CD4-positive, alpha-beta T cell (primary cell): ENCODE results near the gene TRABD2B. TPM values are rescaled to one million over a fixed set of nuclear protein-coding genes. Genes with fewer than 3 reads are reported as not detected.

Source experiments
- ATAC-seq: fragments of 200-7000 bp; cut with Tn5 transposase; one replicate; pipeline ENCODE4 v1.10.0; 2022; ENCODE audit warnings: mild to moderate bottlenecking; ENCODE audit not compliant: poor library complexity
- CTCF ChIA-PET: fragments of 350-600 bp; sonication (Branson Sonifier 250); formaldehyde crosslinking; loops from one replicate; lab custom pipeline; 2021; ENCODE audit warnings: antibody characterized with exemption, inconsistent platforms; lab: Charles Lee
- POLR2A ChIA-PET: fragments of 350-600 bp; sonication (Branson Sonifier 250); formaldehyde crosslinking; loops from one replicate; lab custom pipeline; 2021; ENCODE audit warnings: antibody characterized with exemption, inconsistent platforms; lab: Charles Lee
- DNase-seq, 14 experiments: peaks; one replicate each; pipeline ENCODE4 v3.0.0-alpha.2; 2013 to 2020; ENCODE audit warnings: mixed read lengths in 2 of 14
- H3K27ac ChIP-seq, 2 donors: one replicate each; pipeline versions ENCODE4 v1.5.1 to v1.7.0; 2013; ENCODE audit warnings: low read length in 2 of 2, low read depth in 1 of 2, mild to moderate bottlenecking in 1 of 2
- H3K27me3 ChIP-seq, 2 experiments: 1 replicate in 1 of 2; 2 replicates in 1 of 2; pipeline versions ENCODE4 v1.6.1 to v1.7.0; 2013; ENCODE audit warnings: low read length in 2 of 2, control low read depth in 1 of 2, mild to moderate bottlenecking in 1 of 2, moderate library complexity in 1 of 2; ENCODE audit not compliant: insufficient read depth in 2 of 2, control insufficient read depth in 1 of 2
- H3K36me3 ChIP-seq: one replicate; pipeline ENCODE4 v1.6.1; 2013; ENCODE audit warnings: low read length, control low read depth; ENCODE audit not compliant: insufficient read depth
- H3K4me1 ChIP-seq: one replicate; pipeline ENCODE4 v1.6.1; 2013; ENCODE audit warnings: low read length, control low read depth; ENCODE audit not compliant: insufficient read depth
- H3K4me3 ChIP-seq: one replicate; pipeline ENCODE4 v1.5.1; 2013; ENCODE audit warnings: mild to moderate bottlenecking, low read length, moderate library complexity
- H3K9me3 ChIP-seq, 2 experiments: 1 replicate in 1 of 2; 2 replicates in 1 of 2; pipeline versions ENCODE4 v1.6.1 to v1.7.0; 2013; ENCODE audit warnings: low read length in 2 of 2, mild to moderate bottlenecking in 2 of 2, control low read depth in 1 of 2, moderate library complexity in 1 of 2; ENCODE audit not compliant: control insufficient read depth in 1 of 2, insufficient read depth in 1 of 2
- H3K27ac Mint-ChIP-seq: one replicate; pipeline ENCODE4 v1.8.0; 2020; ENCODE audit warnings: mixed read lengths
- H3K27me3 Mint-ChIP-seq: one replicate; pipeline ENCODE4 v1.8.0; 2021; ENCODE audit warnings: mixed read lengths
- H3K36me3 Mint-ChIP-seq: one replicate; pipeline ENCODE4 v1.8.0; 2021; ENCODE audit warnings: low read depth, mixed read lengths
- H3K4me1 Mint-ChIP-seq: one replicate; pipeline ENCODE4 v1.8.0; 2021; ENCODE audit warnings: low read depth, mixed read lengths
- H3K4me3 Mint-ChIP-seq: one replicate; pipeline ENCODE4 v1.8.0; 2020; ENCODE audit warnings: mild to moderate bottlenecking, mixed read lengths
- H3K9me3 Mint-ChIP-seq: one replicate; pipeline ENCODE4 v1.8.0; 2020; ENCODE audit warnings: mixed read lengths
- CTCF ChIP-seq: fragments of 200-600 bp; IDR thresholded peaks from one replicate; pipeline ENCODE4 v1.8.0; 2022; ENCODE audit warnings: antibody characterized with exemption, mild to moderate bottlenecking
- intact Hi-C, 2 experiments: fragments of 100-400 bp; cut with DNase I in 1 of 2; cut with micrococcal nuclease in 1 of 2; formaldehyde crosslinking; loops; one replicate each; pipeline versions ENCODE4 v1.15.1 to v1.9.0; 2023 to 2025; cut with DNase I, micrococcal nuclease
- total RNA-seq, 174 experiments: library from RNA in 2 of 174; stranded (reverse) in 2 of 174; gene quantifications; one replicate each; pipeline ENCODE4 v1.2.3 and lab custom pipeline; 2021 to 2026

The TRABD2B gene
- total RNA-seq, 2 experiments from 2014 or later = not detected

- CTCF ChIA-PET = no interaction called here
- no peaks in the 10 kb centered on the region for H3K9me3 Mint-ChIP-seq
- no peak overlapping the region for H3K4me3 Mint-ChIP-seq
- H3K4me1 Mint-ChIP-seq = no peaks in the 10 kb centered on the region
- H3K36me3 ChIP-seq = no peaks in the 10 kb centered on the region
- intact Hi-C loops = no loop called here
- H3K27me3 ChIP-seq = peaks cover 0 to 6% of the 10 kb centered on the region in 2 experiments
- no peak overlapping the region for H3K27ac ChIP-seq
- no peak for DNase-seq
- ATAC-seq = no peak
- H3K9me3 ChIP-seq = no peaks in the 10 kb centered on the region
- no peak overlapping the region for H3K4me3 ChIP-seq
- no peak for TF ChIP-seq CTCF
- H3K27ac Mint-ChIP-seq = no peak overlapping the region
- no peaks in the 10 kb centered on the region for H3K36me3 Mint-ChIP-seq
- H3K27me3 Mint-ChIP-seq = peaks cover 17% of the 10 kb centered on the region
- POLR2A ChIA-PET = no interaction called here
- H3K4me1 ChIP-seq = no peaks in the 10 kb centered on the region
These were observed 170.1 kb downstream of the TRABD2B start for GRCh38 chr1:47827109-47827508.

- no peak for TF ChIP-seq CTCF
- intact Hi-C loops = no loop called here
- no peak overlapping the region for H3K4me3 ChIP-seq
- no peak overlapping the region for H3K27ac ChIP-seq
- H3K4me1 ChIP-seq = no peaks in the 10 kb centered on the region
- H3K9me3 ChIP-seq = no peaks in the 10 kb centered on the region
- H3K9me3 Mint-ChIP-seq = no peaks in the 10 kb centered on the region
- ChIA-PET CTCF (no interaction called here), POLR2A (no interaction called here)
- no peak overlapping the region for H3K27ac Mint-ChIP-seq
- no peaks in the 10 kb centered on the region for H3K4me1 Mint-ChIP-seq
- ATAC-seq (no peak), DNase-seq (no peak)
- no peaks in the 10 kb centered on the region for H3K36me3 Mint-ChIP-seq
- H3K36me3 ChIP-seq = no peaks in the 10 kb centered on the region
- peaks cover 6% of the 10 kb centered on the region for H3K27me3 Mint-ChIP-seq
- H3K4me3 Mint-ChIP-seq = no peak overlapping the region
- peaks cover 0 to 2% of the 10 kb centered on the region in 2 experiments for H3K27me3 ChIP-seq
These were observed 172.5 kb downstream of the TRABD2B start for GRCh38 chr1:47824716-47825115.

- TF ChIP-seq CTCF = no peak
- ChIA-PET POLR2A (no interaction called here), CTCF (no interaction called here)
- intact Hi-C loops = no loop called here
- Histone ChIP-seq H3K4me3 (no peak overlapping the region), H3K27me3 (peaks cover 0 to 2% of the 10 kb centered on the region in 2 experiments), H3K36me3 (no peaks in the 10 kb centered on the region), H3K4me1 (no peaks in the 10 kb centered on the region), H3K9me3 (no peaks in the 10 kb centered on the region), H3K27ac (no peak overlapping the region)
- Mint-ChIP-seq H3K27ac (no peak overlapping the region), H3K4me1 (no peaks in the 10 kb centered on the region), H3K36me3 (no peaks in the 10 kb centered on the region), H3K9me3 (no peaks in the 10 kb centered on the region), H3K27me3 (peaks cover 2% of the 10 kb centered on the region), H3K4me3 (no peak overlapping the region)
- DNase-seq (no peak), ATAC-seq (no peak)
These were observed 172.9 kb downstream of the TRABD2B start for GRCh38 chr1:47824297-47824696.
